IMR-90 (cell line): ENCODE data around the gene FGD5. TPM values are rescaled to one million over a fixed set of nuclear protein-coding genes. Genes with fewer than 3 reads are reported as not detected.

Source experiments
- ATAC-seq: fragments of 200-7000 bp; cut with Tn5 transposase; 2 replicates; pipeline ENCODE4 v1.9.1; 2020; ENCODE audit warnings: low read depth, mild to moderate bottlenecking, moderate library complexity
- BruUV-seq: library from RNA; stranded (reverse); fragments of 400-500 nt; replicated peaks from 2 replicates; lab custom pipeline; 2021; lab: Mats Ljungman, UMichigan
- CTCF ChIA-PET: fragments of 300-600 bp; formaldehyde crosslinking; extraction: SDS; loops from one replicate; lab custom pipeline; 2021; ENCODE audit warnings: antibody characterized with exemption; lab: Yijun Ruan, JAX
- POLR2A ChIA-PET: fragments of 300-600 bp; sonication (Branson Sonifier 250); formaldehyde crosslinking; loops from one replicate; lab custom pipeline; 2022; ENCODE audit warnings: antibody characterized with exemption; ENCODE audit not compliant: unreplicated experiment; lab: Charles Lee
- DNase-seq: peaks from one replicate; pipeline ENCODE4 v3.0.0; 2013
- H2AFZ ChIP-seq: replicated peaks from 2 replicates; pipeline ENCODE3; 2013; ENCODE audit warnings: low read length, mild to moderate bottlenecking; ENCODE audit not compliant: poor library complexity
- H2AK5ac ChIP-seq: 2 replicates; pipeline ENCODE4 v1.6.1; 2013; ENCODE audit warnings: low read depth, low read length, inconsistent platforms
- H2AK9ac ChIP-seq: replicated peaks from 2 replicates; pipeline ENCODE3; 2013; ENCODE audit warnings: mild to moderate bottlenecking, low read depth, low read length, moderate library complexity; ENCODE audit not compliant: poor library complexity
- H2BK120ac ChIP-seq: 2 replicates; pipeline ENCODE4 v1.6.1; 2013; ENCODE audit warnings: low read depth, low read length, inconsistent platforms
- H2BK15ac ChIP-seq: 3 replicates; pipeline ENCODE4 v1.6.1; 2013; ENCODE audit warnings: low read depth, low read length, inconsistent platforms
- H2BK20ac ChIP-seq: 2 replicates; pipeline ENCODE4 v1.6.1; 2013; ENCODE audit warnings: low read depth, mild to moderate bottlenecking, inconsistent platforms, low read length, moderate library complexity
- H2BK5ac ChIP-seq: 2 replicates; pipeline ENCODE4 v1.6.1; 2013; ENCODE audit warnings: mild to moderate bottlenecking, low read depth, low read length, inconsistent platforms; ENCODE audit not compliant: poor library complexity, severe bottlenecking
- H3K14ac ChIP-seq: replicated peaks from 2 replicates; pipeline ENCODE4 v1.6.1; 2013; ENCODE audit warnings: low read depth, low read length, inconsistent platforms
- H3K18ac ChIP-seq: 2 replicates; pipeline ENCODE4 v1.6.1; 2013; ENCODE audit warnings: low read depth, low read length, control low read depth
- H3K23ac ChIP-seq: 2 replicates; pipeline ENCODE4 v1.6.1; 2013; ENCODE audit warnings: low read depth, low read length, inconsistent platforms
- H3K27ac ChIP-seq: 2 replicates; pipeline ENCODE4 v1.5.1; 2013; ENCODE audit warnings: mild to moderate bottlenecking, control low read depth, low read length; ENCODE audit not compliant: insufficient read depth
- H3K27me3 ChIP-seq: 2 replicates; pipeline ENCODE4 v1.6.1; 2013; ENCODE audit warnings: low read length; ENCODE audit not compliant: control insufficient read depth, insufficient read depth
- H3K36me3 ChIP-seq: 2 replicates; pipeline ENCODE4 v1.6.1; 2013; ENCODE audit warnings: low read length, mixed read lengths; ENCODE audit not compliant: control insufficient read depth, insufficient read depth
- H3K4ac ChIP-seq: 2 replicates; pipeline ENCODE4 v1.6.1; 2013; ENCODE audit warnings: low read depth, low read length, inconsistent platforms
- H3K4me1 ChIP-seq: 2 replicates; pipeline ENCODE4 v1.6.1; 2013; ENCODE audit warnings: low read length, mixed read lengths; ENCODE audit not compliant: control insufficient read depth, insufficient read depth
- H3K4me2 ChIP-seq: 2 replicates; pipeline ENCODE4 v1.6.1; 2013; ENCODE audit warnings: low read depth, mild to moderate bottlenecking, control low read depth, low read length, moderate library complexity
- H3K4me3 ChIP-seq: 2 replicates; pipeline ENCODE4 v1.5.1; 2013; ENCODE audit warnings: low read depth, mild to moderate bottlenecking, control low read depth, low read length, moderate library complexity; ENCODE audit not compliant: insufficient read depth
- H3K56ac ChIP-seq: 2 replicates; pipeline ENCODE4 v1.6.1; 2013; ENCODE audit warnings: low read length, inconsistent platforms; ENCODE audit not compliant: insufficient read depth; ENCODE audit errors: extremely low read depth
- H3K79me1 ChIP-seq, 2 experiments: 2 replicates each; pipeline ENCODE4 v1.6.1; 2013; ENCODE audit warnings: low read length in 2 of 2, inconsistent platforms in 1 of 2, low read depth in 1 of 2
- H3K9ac ChIP-seq: 2 replicates; pipeline ENCODE4 v1.6.1; 2013; ENCODE audit warnings: low read depth, low read length, control low read depth
- H3K9me1 ChIP-seq: 2 replicates; pipeline ENCODE4 v1.6.1; 2013; ENCODE audit warnings: low read length, inconsistent platforms; ENCODE audit not compliant: insufficient read depth
- H3K9me3 ChIP-seq: 2 replicates; pipeline ENCODE4 v1.6.1; 2013; ENCODE audit warnings: low read length; ENCODE audit not compliant: control insufficient read depth, insufficient read depth
- H4K20me1 ChIP-seq: 2 replicates; pipeline ENCODE4 v1.6.1; 2013; ENCODE audit warnings: low read length, inconsistent platforms; ENCODE audit not compliant: insufficient read depth
- H4K5ac ChIP-seq: 2 replicates; pipeline ENCODE4 v1.6.1; 2013; ENCODE audit warnings: mild to moderate bottlenecking, low read depth, low read length, control low read depth
- H4K8ac ChIP-seq, 2 experiments: 2 replicates each; pipeline ENCODE4 v1.6.1; 2013; ENCODE audit warnings: low read depth in 2 of 2, low read length in 2 of 2, control low read depth in 1 of 2, inconsistent platforms in 1 of 2
- H4K91ac ChIP-seq: 2 replicates; pipeline ENCODE4 v1.6.1; 2013; ENCODE audit warnings: low read depth, low read length, inconsistent platforms; ENCODE audit not compliant: insufficient read depth
- BHLHE40 ChIP-seq: fragments of 150-350 bp; IDR thresholded peaks from 2 replicates; pipeline ENCODE4 v1.6.1; 2016; ENCODE audit warnings: mild to moderate bottlenecking, low read depth, low read length
- CEBPB ChIP-seq: IDR thresholded peaks from 2 replicates; pipeline ENCODE4 v1.6.1; 2012; ENCODE audit warnings: low read depth, low read length, improper control_type of control experiment
- CHD1 ChIP-seq: IDR thresholded peaks from 2 replicates; pipeline ENCODE4 v1.6.1; 2012; ENCODE audit warnings: low read depth, low read length, improper control_type of control experiment
- FOS ChIP-seq: fragments of 150-350 bp; IDR thresholded peaks from 2 replicates; pipeline ENCODE4 v1.6.1; 2016; ENCODE audit warnings: low read depth, low read length
- MAFK ChIP-seq: IDR thresholded peaks from 2 replicates; pipeline ENCODE4 v1.6.1; 2012; ENCODE audit warnings: low read depth, low read length, improper control_type of control experiment
- MAZ ChIP-seq: IDR thresholded peaks from 2 replicates; pipeline ENCODE4 v1.6.1; 2012; ENCODE audit warnings: low read depth, mild to moderate bottlenecking, low read length, improper control_type of control experiment, moderate library complexity, borderline replicate concordance
- MXI1 ChIP-seq: IDR thresholded peaks from 2 replicates; pipeline ENCODE4 v1.6.1; 2012; ENCODE audit warnings: low read depth, mild to moderate bottlenecking, low read length, moderate library complexity, borderline replicate concordance
- NFE2L2 ChIP-seq: fragments of 150-350 bp; IDR thresholded peaks from 2 replicates; pipeline ENCODE4 v1.6.1; 2016; ENCODE audit warnings: low read depth, mild to moderate bottlenecking, low read length
- POLR2A ChIP-seq: IDR thresholded peaks from 2 replicates; pipeline ENCODE4 v1.6.1; 2012; ENCODE audit warnings: mild to moderate bottlenecking, low read depth, low read length
- RCOR1 ChIP-seq: IDR thresholded peaks from 2 replicates; pipeline ENCODE4 v1.6.1; 2012; ENCODE audit warnings: mild to moderate bottlenecking, low read length, improper control_type of control experiment; ENCODE audit not compliant: insufficient replicate concordance
- SMC3 ChIP-seq: fragments of 150-350 bp; IDR thresholded peaks from 2 replicates; pipeline ENCODE4 v1.6.1; 2016; ENCODE audit warnings: low read depth, mild to moderate bottlenecking, antibody characterized with exemption, low read length, moderate library complexity
- WGBS, 2 experiments: methylation state at CpG; one replicate each; pipeline versions ENCODE4 v1.1.5 to v1.1.7; 2013; ENCODE audit warnings: missing lambda C conversion rate in 2 of 2; ENCODE audit not compliant: insufficient read length in 1 of 2; ENCODE audit errors: extremely low coverage in 2 of 2; 5-methylcytosine and 5-hydroxymethylcytosine counted together
- dilution Hi-C: fragments of 300-500 bp; cut with HindIII; formaldehyde crosslinking; loops from one replicate; pipeline ENCODE4 v1.14.3; 2018; ENCODE audit warnings: low sequenced_read_pairs; ENCODE audit not compliant: unreplicated experiment
- in situ Hi-C: fragments of 300-500 bp; cut with MboI; formaldehyde crosslinking; loops from 3 replicates; pipeline ENCODE4 v1.14.3; 2019; ENCODE audit warnings: low sequenced_read_pairs, inconsistent platforms, mixed read lengths
- intact Hi-C: fragments of 100-400 bp; cut with micrococcal nuclease; formaldehyde crosslinking; loops from 2 replicates; pipeline ENCODE4 v1.10.0; 2022
- polyA plus RNA-seq, 3 experiments: library from polyadenylated mRNA; depleted of rRNA; stranded (reverse); fragments of >200 nt; gene quantifications; 2 replicates each; pipeline ENCODE4 v1.2.3, GENCODE V29; 2012; ENCODE audit warnings: low replicate concordance in 1 of 3
- total RNA-seq: library from RNA; depleted of rRNA; stranded (reverse); fragments of >200 nt; gene quantifications from 2 replicates; pipeline ENCODE4 v1.2.3, GENCODE V29; 2012
- TF ChIP-seq, protein P1 (sequence below): fragments of 150-350 bp; IDR thresholded peaks from 2 replicates; pipeline ENCODE4 v1.6.1; 2016; ENCODE audit warnings: low read depth, mild to moderate bottlenecking, low read length, moderate library complexity, borderline replicate concordance
- TF ChIP-seq, protein P2 (sequence below): conservative IDR thresholded peaks from 2 replicates; pipeline ENCODE4 v1.5.1; 2012; ENCODE audit warnings: mild to moderate bottlenecking, low read depth, low read length, improper control_type of control experiment

Gene FGD5
- total and polyA plus RNA-seq, 2 of the 4 experiments (the other 2 are of a cell fraction) = not detected

- Histone ChIP-seq H2AFZ (no peak overlapping the region), H4K20me1 (no peaks in the 10 kb centered on the region), H3K27me3 (peaks cover 14% of the 10 kb centered on the region), H4K8ac (no peak overlapping the region), H3K9ac (no peak overlapping the region), H2AK5ac (no peak overlapping the region), H2BK120ac (no peak overlapping the region), H2BK5ac (no peak overlapping the region), H3K27ac (no peak overlapping the region), H3K4me3 (no peak overlapping the region), H2BK20ac (no peak overlapping the region), H3K14ac (no peak overlapping the region), H3K9me3 (no peaks in the 10 kb centered on the region), H2AK9ac (no peak overlapping the region), H3K4ac (no peak overlapping the region), H3K9me1 (no peaks in the 10 kb centered on the region), H3K36me3 (no peaks in the 10 kb centered on the region), H3K4me2 (no peak overlapping the region), H3K23ac (no peak overlapping the region), H3K79me1 (no peaks in the 10 kb centered on the region), H2BK15ac (no peak overlapping the region), H3K18ac (no peak overlapping the region), H3K56ac (no peak overlapping the region), H4K5ac (no peak overlapping the region), H3K4me1 (no peaks in the 10 kb centered on the region), H4K91ac (no peak overlapping the region)
- no peak for ATAC-seq
- in situ Hi-C loops = no loop called here
- intact Hi-C loops = no loop called here
- BruUV-seq = no TSS peak
- dilution Hi-C loops = no loop called here
- no peak for DNase-seq
- TF ChIP-seq NFE2L2 = no peak
- TF ChIP-seq POLR2A = no peak
- TF ChIP-seq MAFK = no peak
- TF ChIP-seq BHLHE40 = no peak
- no peak for TF ChIP-seq CEBPB
- TF ChIP-seq MXI1 = no peak
- no peak for TF ChIP-seq RCOR1
- no peak for TF ChIP-seq SMC3
- TF ChIP-seq CHD1 = no peak
- no peak for TF ChIP-seq FOS
- no peak for TF ChIP-seq MAZ
- TF ChIP-seq, protein P1, sequence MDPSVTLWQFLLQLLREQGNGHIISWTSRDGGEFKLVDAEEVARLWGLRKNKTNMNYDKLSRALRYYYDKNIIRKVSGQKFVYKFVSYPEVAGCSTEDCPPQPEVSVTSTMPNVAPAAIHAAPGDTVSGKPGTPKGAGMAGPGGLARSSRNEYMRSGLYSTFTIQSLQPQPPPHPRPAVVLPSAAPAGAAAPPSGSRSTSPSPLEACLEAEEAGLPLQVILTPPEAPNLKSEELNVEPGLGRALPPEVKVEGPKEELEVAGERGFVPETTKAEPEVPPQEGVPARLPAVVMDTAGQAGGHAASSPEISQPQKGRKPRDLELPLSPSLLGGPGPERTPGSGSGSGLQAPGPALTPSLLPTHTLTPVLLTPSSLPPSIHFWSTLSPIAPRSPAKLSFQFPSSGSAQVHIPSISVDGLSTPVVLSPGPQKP = no peak
- TF ChIP-seq, protein P2, sequence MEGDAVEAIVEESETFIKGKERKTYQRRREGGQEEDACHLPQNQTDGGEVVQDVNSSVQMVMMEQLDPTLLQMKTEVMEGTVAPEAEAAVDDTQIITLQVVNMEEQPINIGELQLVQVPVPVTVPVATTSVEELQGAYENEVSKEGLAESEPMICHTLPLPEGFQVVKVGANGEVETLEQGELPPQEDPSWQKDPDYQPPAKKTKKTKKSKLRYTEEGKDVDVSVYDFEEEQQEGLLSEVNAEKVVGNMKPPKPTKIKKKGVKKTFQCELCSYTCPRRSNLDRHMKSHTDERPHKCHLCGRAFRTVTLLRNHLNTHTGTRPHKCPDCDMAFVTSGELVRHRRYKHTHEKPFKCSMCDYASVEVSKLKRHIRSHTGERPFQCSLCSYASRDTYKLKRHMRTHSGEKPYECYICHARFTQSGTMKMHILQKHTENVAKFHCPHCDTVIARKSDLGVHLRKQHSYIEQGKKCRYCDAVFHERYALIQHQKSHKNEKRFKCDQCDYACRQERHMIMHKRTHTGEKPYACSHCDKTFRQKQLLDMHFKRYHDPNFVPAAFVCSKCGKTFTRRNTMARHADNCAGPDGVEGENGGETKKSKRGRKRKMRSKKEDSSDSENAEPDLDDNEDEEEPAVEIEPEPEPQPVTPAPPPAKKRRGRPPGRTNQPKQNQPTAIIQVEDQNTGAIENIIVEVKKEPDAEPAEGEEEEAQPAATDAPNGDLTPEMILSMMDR = no peak
- ChIA-PET POLR2A (no interaction called here), CTCF (no interaction called here)
- no CpG with 5 or more reads among the region's 5 CpGs for WGBS, 2 experiments
Observed at GRCh38 chr3:14829811-14830210, 11.0 kb downstream of the FGD5 start.
